HCT116 (cell line): Measurements from ENCODE around the gene SUPT6H. TPM values are rescaled to one million over a fixed set of nuclear protein-coding genes. Genes with fewer than 3 reads are reported as not detected.

ENCODE experiments used
- ATAC-seq: fragments of 200-7000 bp; cut with Tn5 transposase; 2 replicates; pipeline ENCODE4 v1.9.1; 2020; ENCODE audit warnings: mild to moderate bottlenecking, moderate library complexity
- BruUV-seq: library from RNA; stranded (reverse); fragments of 400-500 nt; replicated peaks from 2 replicates; lab custom pipeline; 2021; lab: Mats Ljungman, UMichigan
- CTCF ChIA-PET: fragments of 300-600 bp; sonication (Branson Sonifier 250); formaldehyde crosslinking; loops from one replicate; lab custom pipeline; 2021; ENCODE audit warnings: antibody characterized with exemption; lab: Charles Lee
- POLR2A ChIA-PET: fragments of 300-600, 350-600 bp; sonication (Branson Sonifier 250); formaldehyde crosslinking; loops from one replicate; lab custom pipeline; 2021; ENCODE audit warnings: antibody characterized with exemption; lab: Charles Lee
- RAD21 ChIA-PET, 2 experiments: fragments of 300-600 bp; sonication (Branson Sonifier 250); formaldehyde crosslinking; loops; one replicate each; lab custom pipeline; 2023; ENCODE audit warnings: low total read pairs in 2 of 2; ENCODE audit not compliant: uncharacterized antibody in 2 of 2, unreplicated experiment in 2 of 2, low non-redundant PET in 1 of 2; lab: Charles Lee
- DNase-seq: peaks from one replicate; pipeline ENCODE4 v3.0.0-alpha.2; 2010; ENCODE audit warnings: low read depth, low spot score
- H2AFZ ChIP-seq: fragments of 200-600 bp; shearing (Covaris generic), sonication (generic); 2 replicates; pipeline ENCODE4 v1.6.1; 2017; ENCODE audit warnings: low read depth, mixed run types, mixed read lengths, antibody characterized with exemption, low read length; ENCODE audit not compliant: poor library complexity, severe bottlenecking
- H3K27ac ChIP-seq: 2 replicates; pipeline ENCODE4 v1.5.1; 2012; ENCODE audit warnings: low read depth, low read length
- H3K27me3 ChIP-seq: fragments of 200-600 bp; sonication (generic); 2 replicates; pipeline ENCODE4 v1.6.1; 2016; ENCODE audit warnings: mixed run types, low read length, mixed read lengths; ENCODE audit not compliant: insufficient read depth
- H3K36me3 ChIP-seq, 2 experiments: fragments of 200-500 bp in 1 of 2; fragments of 200-600 bp in 1 of 2; sonication (Bioruptor generic) in 1 of 2; sonication (generic) in 1 of 2; 2 replicates each; pipeline versions ENCODE4 v1.5.1 to v1.6.1; 2014 to 2016; ENCODE audit warnings: low read length in 2 of 2, inconsistent platforms in 1 of 2, mixed read lengths in 1 of 2, mixed run types in 1 of 2; ENCODE audit not compliant: insufficient read depth in 2 of 2, control insufficient read depth in 1 of 2
- H3K4me1 ChIP-seq, 2 experiments: fragments of 200-600 bp in 1 of 2; sonication (generic) in 1 of 2; 2 replicates each; pipeline versions ENCODE4 v1.5.1 to v1.6.1; 2012 to 2017; ENCODE audit warnings: low read length in 2 of 2, inconsistent platforms in 1 of 2, mild to moderate bottlenecking in 1 of 2, mixed read lengths in 1 of 2, mixed run types in 1 of 2, moderate library complexity in 1 of 2; ENCODE audit not compliant: insufficient read depth in 2 of 2, control insufficient read depth in 1 of 2
- H3K4me2 ChIP-seq: fragments of 200-600 bp; sonication (generic); 2 replicates; pipeline ENCODE4 v1.6.1; 2017; ENCODE audit warnings: mixed run types, low read length, mixed read lengths
- H3K4me3 ChIP-seq, 2 experiments: fragments of 200-600 bp in 1 of 2; sonication (generic) in 1 of 2; replicated peaks in 1 of 2; 2 replicates each; pipeline ENCODE4 v1.5.1; 2011 to 2016; ENCODE audit warnings: low read length in 2 of 2, control low read depth in 1 of 2, low read depth in 1 of 2, mild to moderate bottlenecking in 1 of 2, mixed read lengths in 1 of 2, mixed run types in 1 of 2
- H3K79me2 ChIP-seq: fragments of 200-600 bp; sonication (generic); 2 replicates; pipeline ENCODE4 v1.6.1; 2017; ENCODE audit warnings: mild to moderate bottlenecking, mixed run types, low read length, moderate library complexity, mixed read lengths; ENCODE audit not compliant: insufficient read depth
- H3K9ac ChIP-seq: fragments of 200-600 bp; sonication (generic); 2 replicates; pipeline ENCODE4 v1.6.1; 2016; ENCODE audit warnings: low read length, mixed read lengths
- H3K9me2 ChIP-seq: fragments of 200-600 bp; sonication (generic), shearing (Covaris generic); 2 replicates; pipeline ENCODE4 v1.6.1; 2017; ENCODE audit warnings: mixed run types, mild to moderate bottlenecking, moderate library complexity; ENCODE audit not compliant: insufficient read depth
- H3K9me3 ChIP-seq, 2 experiments: fragments of 200-500 bp in 1 of 2; fragments of 200-600 bp in 1 of 2; sonication (Bioruptor generic) in 1 of 2; sonication (generic) in 1 of 2; 2 replicates each; pipeline ENCODE4 v1.6.1; 2014 to 2017; ENCODE audit warnings: low read length in 2 of 2, mixed read lengths in 2 of 2, inconsistent platforms in 1 of 2, low read depth in 1 of 2, mild to moderate bottlenecking in 1 of 2, mixed run types in 1 of 2, moderate library complexity in 1 of 2; ENCODE audit not compliant: control insufficient read depth in 1 of 2, insufficient read depth in 1 of 2
- H4K20me1 ChIP-seq: fragments of 200-600 bp; sonication (generic), shearing (Covaris generic); 2 replicates; pipeline ENCODE4 v1.6.1; 2017; ENCODE audit warnings: mixed run types, mild to moderate bottlenecking, moderate library complexity; ENCODE audit not compliant: insufficient read depth
- FOSL1 ChIP-seq: IDR thresholded peaks from 2 replicates; pipeline ENCODE4 v1.6.1; 2012; ENCODE audit warnings: low read depth
- JUND ChIP-seq: IDR thresholded peaks from 2 replicates; pipeline ENCODE4 v1.6.1; 2012
- POLR2A ChIP-seq: IDR thresholded peaks from 2 replicates; pipeline ENCODE4 v1.7.0; 2011; ENCODE audit warnings: borderline replicate concordance; ENCODE audit not compliant: insufficient read depth, insufficient read length; ENCODE audit errors: extremely low read depth
- POLR2AphosphoS5 ChIP-seq: IDR thresholded peaks from 2 replicates; pipeline ENCODE4 v1.6.1; 2011; ENCODE audit warnings: mild to moderate bottlenecking, low read depth, low read length, moderate library complexity
- SIN3A ChIP-seq: IDR thresholded peaks from 2 replicates; pipeline ENCODE4 v1.6.1; 2012; ENCODE audit warnings: low read depth
- SP1 ChIP-seq: IDR thresholded peaks from 2 replicates; pipeline ENCODE4 v1.6.1; 2012; ENCODE audit warnings: low read depth
- SRF ChIP-seq: IDR thresholded peaks from 2 replicates; pipeline ENCODE4 v1.6.1; 2012; ENCODE audit warnings: low read depth
- TCF7L2 ChIP-seq: IDR thresholded peaks from 2 replicates; pipeline ENCODE4 v1.7.0; 2011; ENCODE audit warnings: borderline replicate concordance, inconsistent platforms; ENCODE audit not compliant: insufficient read depth, insufficient read length; ENCODE audit errors: extremely low read depth
- intact Hi-C: fragments of 100-400 bp; cut with micrococcal nuclease; formaldehyde crosslinking; loops from 2 replicates; pipeline ENCODE4 v1.10.0; 2022
- total RNA-seq: library from RNA; stranded (reverse); gene quantifications from one replicate; pipeline ENCODE4 v1.2.1, GENCODE V29; 2021; ENCODE audit not compliant: unreplicated experiment
- TF ChIP-seq, protein P1 (sequence below): IDR thresholded peaks from 2 replicates; pipeline ENCODE4 v1.6.1; 2012

The SUPT6H gene
- total RNA-seq, 1 experiment from 2014 or later = 62.1 TPM

DNA sequence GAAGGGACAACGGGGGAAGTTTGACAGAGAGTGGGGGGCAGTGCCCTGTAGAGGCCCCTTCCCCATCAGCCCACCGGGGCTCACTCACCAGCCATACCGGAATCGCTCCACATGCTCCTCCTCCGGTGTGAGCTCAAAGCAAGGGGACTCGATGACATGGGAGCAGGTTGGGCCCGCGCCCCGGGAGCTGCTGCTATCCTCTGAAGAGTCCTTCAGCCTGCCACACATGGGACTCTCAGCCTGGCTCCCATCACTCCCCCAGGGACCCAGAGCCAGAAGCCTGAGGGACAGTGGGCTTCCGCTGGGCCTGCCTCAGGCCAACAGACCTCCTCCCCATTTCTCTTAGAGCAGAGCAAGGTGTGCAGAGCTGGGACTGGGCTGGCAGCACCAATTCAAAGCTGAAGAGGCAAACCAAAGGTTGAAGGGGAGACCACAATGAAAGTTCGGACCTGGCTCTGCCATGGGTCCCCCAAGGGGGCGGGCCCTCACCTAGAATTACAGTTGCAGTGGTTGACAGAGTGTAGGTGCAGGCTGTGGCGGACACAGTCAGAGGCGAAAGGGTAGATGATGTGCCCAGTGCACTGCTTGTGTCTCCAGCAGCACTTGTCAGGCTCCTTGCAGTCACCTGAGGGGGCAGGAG, 42.3 kb downstream of the SUPT6H start:
- no peak overlapping the region for H3K4me2 ChIP-seq
- TF ChIP-seq TCF7L2 (no peak), SP1 (no peak), POLR2AphosphoS5 (no peak), JUND (no peak), SIN3A (no peak)
- TF ChIP-seq, protein P1, sequence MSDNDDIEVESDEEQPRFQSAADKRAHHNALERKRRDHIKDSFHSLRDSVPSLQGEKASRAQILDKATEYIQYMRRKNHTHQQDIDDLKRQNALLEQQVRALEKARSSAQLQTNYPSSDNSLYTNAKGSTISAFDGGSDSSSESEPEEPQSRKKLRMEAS = no peak
- H3K9ac ChIP-seq = no peak overlapping the region
- CTCF ChIA-PET = interaction anchor here (0.5 kb wide), 1 partner anchor 415 kb away, joined by 3 read pairs; no protein-coding TSS in a partner anchor
- no peaks in the 10 kb centered on the region for H3K27me3 ChIP-seq
- H3K79me2 ChIP-seq = no peaks in the 10 kb centered on the region
- POLR2A ChIA-PET = interaction anchor here (1.6 kb wide), 1 partner anchor 15 kb away, joined by 3 read pairs; the partner anchor contains the start of gene RPL23A
- no peak for DNase-seq
- H2AFZ ChIP-seq = no peak overlapping the region
- no peaks in the 10 kb centered on the region for H4K20me1 ChIP-seq
- no peak overlapping the region for H3K4me3 ChIP-seq
- no peaks in the 10 kb centered on the region for H3K9me2 ChIP-seq
- peaks cover 20 to 25% of the 10 kb centered on the region in 2 experiments; a peak in 3 of 4 replicates for H3K36me3 ChIP-seq
- H3K9me3 ChIP-seq = no peaks in the 10 kb centered on the region
- RAD21 ChIA-PET = no interaction called here
- BruUV-seq = no TSS peak
- intact Hi-C loops = no loop called here
- H3K27ac ChIP-seq = no peak overlapping the region
- ATAC-seq = no peak
- H3K4me1 ChIP-seq = no peaks in the 10 kb centered on the region

DNA sequence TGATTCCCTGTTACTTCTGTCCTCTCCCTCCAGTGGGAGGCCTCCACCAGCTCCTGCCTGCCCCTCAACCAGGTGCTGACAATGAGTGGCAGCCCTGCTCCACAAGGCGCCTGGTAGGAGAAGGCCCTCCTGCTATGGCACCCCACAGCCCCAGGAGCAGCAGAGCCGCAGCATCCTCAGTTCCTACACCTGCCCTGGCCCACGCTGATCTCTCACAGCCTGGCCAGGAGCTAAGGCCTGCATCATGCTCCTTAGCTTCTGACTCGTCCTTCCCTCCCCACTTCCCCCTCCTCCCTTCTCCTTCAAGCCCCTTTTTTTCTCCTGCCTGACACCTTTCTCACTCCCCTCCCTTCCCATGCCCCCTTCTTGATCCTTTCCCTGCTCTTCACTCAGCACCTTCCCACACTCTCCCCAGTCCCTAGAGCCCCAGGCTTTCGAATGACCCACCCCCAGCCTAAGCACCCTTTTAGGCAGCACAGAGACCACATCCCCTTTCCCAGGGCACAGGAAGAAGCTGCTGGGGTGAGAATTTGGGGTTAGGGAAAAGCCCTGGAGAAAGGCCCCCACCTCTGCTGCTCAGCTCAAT, 43.2 kb downstream of the SUPT6H start:
- Histone ChIP-seq H3K4me2 (no peak overlapping the region), H2AFZ (no peak overlapping the region), H3K79me2 (no peaks in the 10 kb centered on the region), H3K9me2 (no peaks in the 10 kb centered on the region), H3K4me3 (no peak overlapping the region), H4K20me1 (no peaks in the 10 kb centered on the region), H3K9me3 (no peaks in the 10 kb centered on the region), H3K27ac (no peak overlapping the region), H3K9ac (no peak overlapping the region), H3K27me3 (no peaks in the 10 kb centered on the region), H3K4me1 (no peaks in the 10 kb centered on the region; a peak in 1 of 4 replicates), H3K36me3 (peaks cover 15 to 17% of the 10 kb centered on the region in 2 experiments; a peak in 3 of 4 replicates)
- CTCF ChIA-PET = interaction anchor here (0.5 to 0.6 kb wide), 2 partner anchors 46 to 415 kb away, joined by 3 read pairs; no protein-coding TSS in a partner anchor
- BruUV-seq = no TSS peak
- ATAC-seq = no peak
- POLR2A ChIA-PET = interaction anchor here (1.6 kb wide), 1 partner anchor 14 kb away, joined by 3 read pairs; the partner anchor contains the start of gene RPL23A
- TF ChIP-seq POLR2A = no peak
- no peak for TF ChIP-seq JUND
- no peak for TF ChIP-seq SRF
- no peak for TF ChIP-seq FOSL1
- intact Hi-C loops = no loop called here
- RAD21 ChIA-PET = no interaction called here
- DNase-seq = no peak
